Neural cell (in vitro differentiated cells): ENCODE results near the gene UQCRQ.

ENCODE experiments used
- EP300 ChIP-seq: fragments of 450-650 bp; conservative IDR thresholded peaks from 2 replicates; pipeline ENCODE4 v1.6.1; 2014; ENCODE audit warnings: antibody characterized with exemption, mild to moderate bottlenecking, moderate library complexity; ENCODE audit not compliant: poor library complexity, severe bottlenecking
- EZH2 ChIP-seq: fragments of 200-600, 300-800 bp; shearing (Covaris generic), sonication (generic); IDR thresholded peaks from 2 replicates; pipeline ENCODE4 v1.6.1; 2014; ENCODE audit warnings: antibody characterized with exemption, low read length, borderline replicate concordance, mild to moderate bottlenecking; ENCODE audit not compliant: insufficient read depth, poor library complexity, severe bottlenecking
- MXI1 ChIP-seq: fragments of 450-650 bp; conservative IDR thresholded peaks from 2 replicates; pipeline ENCODE4 v1.6.1; 2014; ENCODE audit warnings: antibody characterized with exemption, mild to moderate bottlenecking; ENCODE audit not compliant: poor library complexity, severe bottlenecking
- POLR2AphosphoS5 ChIP-seq: IDR thresholded peaks from 2 replicates; pipeline ENCODE4 v1.6.1; 2012
- RAD21 ChIP-seq: fragments of 450-650 bp; conservative IDR thresholded peaks from 2 replicates; pipeline ENCODE4 v1.6.1; 2014; ENCODE audit warnings: antibody characterized with exemption, mild to moderate bottlenecking, moderate library complexity
- SMC3 ChIP-seq: fragments of 450-650 bp; conservative IDR thresholded peaks from 2 replicates; pipeline ENCODE4 v1.6.1; 2014; ENCODE audit warnings: antibody characterized with exemption, mild to moderate bottlenecking, moderate library complexity; ENCODE audit not compliant: poor library complexity
- TF ChIP-seq, protein P1 (sequence below): fragments of 450-650 bp; IDR thresholded peaks from 2 replicates; pipeline ENCODE4 v1.5.1; 2014; ENCODE audit warnings: antibody characterized with exemption, mild to moderate bottlenecking, moderate library complexity; ENCODE audit not compliant: poor library complexity, severe bottlenecking
- TF ChIP-seq, protein P2 (sequence below): IDR thresholded peaks from 2 replicates; pipeline ENCODE4 v1.6.1; 2012; ENCODE audit warnings: borderline replicate concordance

DNA sequence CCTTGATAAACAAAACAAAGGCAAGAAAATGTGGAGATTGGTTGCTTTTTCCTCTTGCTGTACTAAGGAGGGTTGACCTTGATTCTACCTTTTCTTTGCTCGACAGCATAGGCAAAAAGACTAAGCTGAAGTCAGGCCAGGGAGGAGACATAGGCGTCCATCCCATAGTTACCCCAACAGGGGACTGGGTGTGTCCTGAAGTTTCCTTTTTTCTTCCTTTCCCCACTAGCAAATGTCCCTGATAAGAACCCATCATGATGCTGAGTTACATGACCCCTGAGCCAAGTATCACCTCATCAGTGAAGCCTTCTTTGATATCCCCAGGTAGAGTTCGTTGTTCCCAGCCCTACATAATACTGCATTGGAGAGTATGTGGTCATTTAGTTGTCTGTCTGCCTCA lies 26.1 kb upstream of the UQCRQ start:
- TF ChIP-seq, protein P1, sequence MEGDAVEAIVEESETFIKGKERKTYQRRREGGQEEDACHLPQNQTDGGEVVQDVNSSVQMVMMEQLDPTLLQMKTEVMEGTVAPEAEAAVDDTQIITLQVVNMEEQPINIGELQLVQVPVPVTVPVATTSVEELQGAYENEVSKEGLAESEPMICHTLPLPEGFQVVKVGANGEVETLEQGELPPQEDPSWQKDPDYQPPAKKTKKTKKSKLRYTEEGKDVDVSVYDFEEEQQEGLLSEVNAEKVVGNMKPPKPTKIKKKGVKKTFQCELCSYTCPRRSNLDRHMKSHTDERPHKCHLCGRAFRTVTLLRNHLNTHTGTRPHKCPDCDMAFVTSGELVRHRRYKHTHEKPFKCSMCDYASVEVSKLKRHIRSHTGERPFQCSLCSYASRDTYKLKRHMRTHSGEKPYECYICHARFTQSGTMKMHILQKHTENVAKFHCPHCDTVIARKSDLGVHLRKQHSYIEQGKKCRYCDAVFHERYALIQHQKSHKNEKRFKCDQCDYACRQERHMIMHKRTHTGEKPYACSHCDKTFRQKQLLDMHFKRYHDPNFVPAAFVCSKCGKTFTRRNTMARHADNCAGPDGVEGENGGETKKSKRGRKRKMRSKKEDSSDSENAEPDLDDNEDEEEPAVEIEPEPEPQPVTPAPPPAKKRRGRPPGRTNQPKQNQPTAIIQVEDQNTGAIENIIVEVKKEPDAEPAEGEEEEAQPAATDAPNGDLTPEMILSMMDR: no peak
- no peak for TF ChIP-seq POLR2AphosphoS5
- TF ChIP-seq, protein P2, sequence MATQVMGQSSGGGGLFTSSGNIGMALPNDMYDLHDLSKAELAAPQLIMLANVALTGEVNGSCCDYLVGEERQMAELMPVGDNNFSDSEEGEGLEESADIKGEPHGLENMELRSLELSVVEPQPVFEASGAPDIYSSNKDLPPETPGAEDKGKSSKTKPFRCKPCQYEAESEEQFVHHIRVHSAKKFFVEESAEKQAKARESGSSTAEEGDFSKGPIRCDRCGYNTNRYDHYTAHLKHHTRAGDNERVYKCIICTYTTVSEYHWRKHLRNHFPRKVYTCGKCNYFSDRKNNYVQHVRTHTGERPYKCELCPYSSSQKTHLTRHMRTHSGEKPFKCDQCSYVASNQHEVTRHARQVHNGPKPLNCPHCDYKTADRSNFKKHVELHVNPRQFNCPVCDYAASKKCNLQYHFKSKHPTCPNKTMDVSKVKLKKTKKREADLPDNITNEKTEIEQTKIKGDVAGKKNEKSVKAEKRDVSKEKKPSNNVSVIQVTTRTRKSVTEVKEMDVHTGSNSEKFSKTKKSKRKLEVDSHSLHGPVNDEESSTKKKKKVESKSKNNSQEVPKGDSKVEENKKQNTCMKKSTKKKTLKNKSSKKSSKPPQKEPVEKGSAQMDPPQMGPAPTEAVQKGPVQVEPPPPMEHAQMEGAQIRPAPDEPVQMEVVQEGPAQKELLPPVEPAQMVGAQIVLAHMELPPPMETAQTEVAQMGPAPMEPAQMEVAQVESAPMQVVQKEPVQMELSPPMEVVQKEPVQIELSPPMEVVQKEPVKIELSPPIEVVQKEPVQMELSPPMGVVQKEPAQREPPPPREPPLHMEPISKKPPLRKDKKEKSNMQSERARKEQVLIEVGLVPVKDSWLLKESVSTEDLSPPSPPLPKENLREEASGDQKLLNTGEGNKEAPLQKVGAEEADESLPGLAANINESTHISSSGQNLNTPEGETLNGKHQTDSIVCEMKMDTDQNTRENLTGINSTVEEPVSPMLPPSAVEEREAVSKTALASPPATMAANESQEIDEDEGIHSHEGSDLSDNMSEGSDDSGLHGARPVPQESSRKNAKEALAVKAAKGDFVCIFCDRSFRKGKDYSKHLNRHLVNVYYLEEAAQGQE: no peak
- no peak for TF ChIP-seq EP300
- TF ChIP-seq SMC3: no peak
- no peak for TF ChIP-seq RAD21
- TF ChIP-seq EZH2: no peak
- TF ChIP-seq MXI1: no peak
